Measurements from ENCODE around the gene ETV5.

Gene ETV5

GRCh38 chr3:186054792-186055352 lies 54.0 kb downstream of the ETV5 start:
- ATAC-seq, result no peak
- no peak for TF ChIP-seq CSRNP3 (CRISPR knock-in tag; IDR thresholded peaks at IDR 0.05)
- no peak for TF ChIP-seq ZC3H10 (CRISPR knock-in tag; IDR thresholded peaks at IDR 0.05)
- TF ChIP-seq, protein P1, sequence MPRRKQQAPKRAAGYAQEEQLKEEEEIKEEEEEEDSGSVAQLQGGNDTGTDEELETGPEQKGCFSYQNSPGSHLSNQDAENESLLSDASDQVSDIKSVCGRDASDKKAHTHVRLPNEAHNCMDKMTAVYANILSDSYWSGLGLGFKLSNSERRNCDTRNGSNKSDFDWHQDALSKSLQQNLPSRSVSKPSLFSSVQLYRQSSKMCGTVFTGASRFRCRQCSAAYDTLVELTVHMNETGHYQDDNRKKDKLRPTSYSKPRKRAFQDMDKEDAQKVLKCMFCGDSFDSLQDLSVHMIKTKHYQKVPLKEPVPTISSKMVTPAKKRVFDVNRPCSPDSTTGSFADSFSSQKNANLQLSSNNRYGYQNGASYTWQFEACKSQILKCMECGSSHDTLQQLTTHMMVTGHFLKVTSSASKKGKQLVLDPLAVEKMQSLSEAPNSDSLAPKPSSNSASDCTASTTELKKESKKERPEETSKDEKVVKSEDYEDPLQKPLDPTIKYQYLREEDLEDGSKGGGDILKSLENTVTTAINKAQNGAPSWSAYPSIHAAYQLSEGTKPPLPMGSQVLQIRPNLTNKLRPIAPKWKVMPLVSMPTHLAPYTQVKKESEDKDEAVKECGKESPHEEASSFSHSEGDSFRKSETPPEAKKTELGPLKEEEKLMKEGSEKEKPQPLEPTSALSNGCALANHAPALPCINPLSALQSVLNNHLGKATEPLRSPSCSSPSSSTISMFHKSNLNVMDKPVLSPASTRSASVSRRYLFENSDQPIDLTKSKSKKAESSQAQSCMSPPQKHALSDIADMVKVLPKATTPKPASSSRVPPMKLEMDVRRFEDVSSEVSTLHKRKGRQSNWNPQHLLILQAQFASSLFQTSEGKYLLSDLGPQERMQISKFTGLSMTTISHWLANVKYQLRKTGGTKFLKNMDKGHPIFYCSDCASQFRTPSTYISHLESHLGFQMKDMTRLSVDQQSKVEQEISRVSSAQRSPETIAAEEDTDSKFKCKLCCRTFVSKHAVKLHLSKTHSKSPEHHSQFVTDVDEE (CRISPR knock-in tag; IDR thresholded peaks at IDR 0.05), result no peak
- TF ChIP-seq TCF4 (CRISPR knock-in tag; IDR thresholded peaks at IDR 0.05; ENCODE audit: borderline replicate concordance), result no peak
- no peak for TF ChIP-seq ZNF565 (CRISPR knock-in tag; conservative IDR thresholded peaks at IDR 0.05; ENCODE audit: low read depth)
- TF ChIP-seq CSDC2 (CRISPR knock-in tag; IDR thresholded peaks at IDR 0.05), result no peak
- no peak for TF ChIP-seq PPARA (CRISPR knock-in tag; IDR thresholded peaks at IDR 0.05; ENCODE audit: borderline replicate concordance)
- TF ChIP-seq ARNTL (CRISPR knock-in tag; IDR thresholded peaks at IDR 0.05; ENCODE audit: borderline replicate concordance, low read depth), result no peak
- TF ChIP-seq ESRRG (CRISPR knock-in tag; IDR thresholded peaks at IDR 0.05), result no peak
- TF ChIP-seq RARB (CRISPR knock-in tag; IDR thresholded peaks at IDR 0.05), result no peak
- no peak for TF ChIP-seq CREB5 (CRISPR knock-in tag; IDR thresholded peaks at IDR 0.05; ENCODE audit: low read depth)
- no peak for TF ChIP-seq ISL1 (CRISPR knock-in tag; IDR thresholded peaks at IDR 0.05)
- TF ChIP-seq OSR1 (CRISPR knock-in tag; IDR thresholded peaks at IDR 0.05), result no peak
- TF ChIP-seq, protein P2, sequence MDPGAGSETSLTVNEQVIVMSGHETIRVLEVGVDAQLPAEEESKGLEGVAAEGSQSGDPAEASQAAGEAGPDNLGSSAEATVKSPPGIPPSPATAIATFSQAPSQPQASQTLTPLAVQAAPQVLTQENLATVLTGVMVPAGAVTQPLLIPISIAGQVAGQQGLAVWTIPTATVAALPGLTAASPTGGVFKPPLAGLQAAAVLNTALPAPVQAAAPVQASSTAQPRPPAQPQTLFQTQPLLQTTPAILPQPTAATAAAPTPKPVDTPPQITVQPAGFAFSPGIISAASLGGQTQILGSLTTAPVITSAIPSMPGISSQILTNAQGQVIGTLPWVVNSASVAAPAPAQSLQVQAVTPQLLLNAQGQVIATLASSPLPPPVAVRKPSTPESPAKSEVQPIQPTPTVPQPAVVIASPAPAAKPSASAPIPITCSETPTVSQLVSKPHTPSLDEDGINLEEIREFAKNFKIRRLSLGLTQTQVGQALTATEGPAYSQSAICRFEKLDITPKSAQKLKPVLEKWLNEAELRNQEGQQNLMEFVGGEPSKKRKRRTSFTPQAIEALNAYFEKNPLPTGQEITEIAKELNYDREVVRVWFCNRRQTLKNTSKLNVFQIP (CRISPR knock-in tag; IDR thresholded peaks at IDR 0.05; ENCODE audit: borderline replicate concordance, low read depth), result no peak
- TF ChIP-seq SNAI2 (CRISPR knock-in tag; IDR thresholded peaks at IDR 0.05), result no peak

- ATAC-seq, result no peak
- TF ChIP-seq, protein P3, sequence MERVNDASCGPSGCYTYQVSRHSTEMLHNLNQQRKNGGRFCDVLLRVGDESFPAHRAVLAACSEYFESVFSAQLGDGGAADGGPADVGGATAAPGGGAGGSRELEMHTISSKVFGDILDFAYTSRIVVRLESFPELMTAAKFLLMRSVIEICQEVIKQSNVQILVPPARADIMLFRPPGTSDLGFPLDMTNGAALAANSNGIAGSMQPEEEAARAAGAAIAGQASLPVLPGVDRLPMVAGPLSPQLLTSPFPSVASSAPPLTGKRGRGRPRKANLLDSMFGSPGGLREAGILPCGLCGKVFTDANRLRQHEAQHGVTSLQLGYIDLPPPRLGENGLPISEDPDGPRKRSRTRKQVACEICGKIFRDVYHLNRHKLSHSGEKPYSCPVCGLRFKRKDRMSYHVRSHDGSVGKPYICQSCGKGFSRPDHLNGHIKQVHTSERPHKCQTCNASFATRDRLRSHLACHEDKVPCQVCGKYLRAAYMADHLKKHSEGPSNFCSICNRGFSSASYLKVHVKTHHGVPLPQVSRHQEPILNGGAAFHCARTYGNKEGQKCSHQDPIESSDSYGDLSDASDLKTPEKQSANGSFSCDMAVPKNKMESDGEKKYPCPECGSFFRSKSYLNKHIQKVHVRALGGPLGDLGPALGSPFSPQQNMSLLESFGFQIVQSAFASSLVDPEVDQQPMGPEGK (CRISPR knock-in tag; IDR thresholded peaks at IDR 0.05; ENCODE audit: borderline replicate concordance), result no peak
- TF ChIP-seq CSDC2 (CRISPR knock-in tag; IDR thresholded peaks at IDR 0.05), result no peak
- TF ChIP-seq, protein P1 (CRISPR knock-in tag; IDR thresholded peaks at IDR 0.05), result no peak
- TF ChIP-seq BACH2 (CRISPR knock-in tag; IDR thresholded peaks at IDR 0.05; ENCODE audit: borderline replicate concordance), result no peak
- no peak for TF ChIP-seq ZFP30 (CRISPR knock-in tag; IDR thresholded peaks at IDR 0.05)
- TF ChIP-seq ZNF70 (CRISPR knock-in tag; IDR thresholded peaks at IDR 0.05), result no peak
- TF ChIP-seq ZC3H10 (CRISPR knock-in tag; IDR thresholded peaks at IDR 0.05), result no peak
- TF ChIP-seq CREB5 (CRISPR knock-in tag; IDR thresholded peaks at IDR 0.05; ENCODE audit: low read depth), result no peak
- no peak for TF ChIP-seq GLIS3 (CRISPR knock-in tag; IDR thresholded peaks at IDR 0.05)
- no peak for TF ChIP-seq PPARA (CRISPR knock-in tag; IDR thresholded peaks at IDR 0.05; ENCODE audit: borderline replicate concordance)
- no peak for TF ChIP-seq ARNTL (CRISPR knock-in tag; IDR thresholded peaks at IDR 0.05; ENCODE audit: borderline replicate concordance, low read depth)
- no peak for TF ChIP-seq SNAI2 (CRISPR knock-in tag; IDR thresholded peaks at IDR 0.05)
- TF ChIP-seq, protein P2 (CRISPR knock-in tag; IDR thresholded peaks at IDR 0.05; ENCODE audit: borderline replicate concordance, low read depth), result no peak
These were observed 54.7 kb downstream of the ETV5 start for GRCh38 chr3:186053954-186054791.
